Measurements from ENCODE around the gene CASKIN2. TPM values are rescaled to one million over a fixed set of nuclear protein-coding genes. Genes with fewer than 3 reads are reported as not detected.

The CASKIN2 gene
- polyA plus RNA-seq, 3 donors, result 0.33 TPM; not detected in 2

- no peaks in the 10 kb centered on the region for H3K36me3 ChIP-seq (replicated peaks in 1 of 2; ENCODE audit: control insufficient read depth in 1 of 2, insufficient read depth in 2 of 2, low read length in 2 of 2)
- H3K27ac ChIP-seq (ENCODE audit: low read depth in 1 of 2, low read length in 2 of 2), result no peak overlapping the region
- no peaks in the 10 kb centered on the region for H3K9me3 ChIP-seq (replicated peaks in 1 of 2; ENCODE audit: control insufficient read depth in 1 of 2, insufficient read depth in 1 of 2, low read length in 2 of 2)
- H2AFZ ChIP-seq (ENCODE audit: insufficient read depth, low read depth, low read length, poor library complexity, severe bottlenecking), result no peak overlapping the region
- Mint-ChIP-seq H3K4me3 (no peak overlapping the region), H3K36me3 (no peaks in the 10 kb centered on the region), H3K27ac (no peak overlapping the region), H3K4me1 (no peaks in the 10 kb centered on the region), H3K27me3 (ENCODE audit: low read depth in 3 of 3) (peaks cover 0 to 2% (median 1%) of the 10 kb centered on the region in 3 donors), H3K9me3 (peaks cover 0 to 4% (median 0%) of the 10 kb centered on the region in 7 donors)
- no peaks in the 10 kb centered on the region for H4K20me1 ChIP-seq (ENCODE audit: insufficient read depth, low read length)
- no peaks in the 10 kb centered on the region for H3K79me2 ChIP-seq (ENCODE audit: insufficient read depth, low read length)
- no peaks in the 10 kb centered on the region for H3K27me3 ChIP-seq (ENCODE audit: control insufficient read depth in 2 of 2, insufficient read depth in 2 of 2, low read length in 2 of 2)
- WGBS (ENCODE audit: insufficient coverage), result 98% methylated on average over 7 of the region's 7 CpGs
- DNase-seq, result no peak
- TF ChIP-seq, protein P1, sequence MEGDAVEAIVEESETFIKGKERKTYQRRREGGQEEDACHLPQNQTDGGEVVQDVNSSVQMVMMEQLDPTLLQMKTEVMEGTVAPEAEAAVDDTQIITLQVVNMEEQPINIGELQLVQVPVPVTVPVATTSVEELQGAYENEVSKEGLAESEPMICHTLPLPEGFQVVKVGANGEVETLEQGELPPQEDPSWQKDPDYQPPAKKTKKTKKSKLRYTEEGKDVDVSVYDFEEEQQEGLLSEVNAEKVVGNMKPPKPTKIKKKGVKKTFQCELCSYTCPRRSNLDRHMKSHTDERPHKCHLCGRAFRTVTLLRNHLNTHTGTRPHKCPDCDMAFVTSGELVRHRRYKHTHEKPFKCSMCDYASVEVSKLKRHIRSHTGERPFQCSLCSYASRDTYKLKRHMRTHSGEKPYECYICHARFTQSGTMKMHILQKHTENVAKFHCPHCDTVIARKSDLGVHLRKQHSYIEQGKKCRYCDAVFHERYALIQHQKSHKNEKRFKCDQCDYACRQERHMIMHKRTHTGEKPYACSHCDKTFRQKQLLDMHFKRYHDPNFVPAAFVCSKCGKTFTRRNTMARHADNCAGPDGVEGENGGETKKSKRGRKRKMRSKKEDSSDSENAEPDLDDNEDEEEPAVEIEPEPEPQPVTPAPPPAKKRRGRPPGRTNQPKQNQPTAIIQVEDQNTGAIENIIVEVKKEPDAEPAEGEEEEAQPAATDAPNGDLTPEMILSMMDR (IDR thresholded peaks at IDR 0.05), result no peak
- H3K4me3 ChIP-seq (replicated peaks in 1 of 3; ENCODE audit: low read depth in 2 of 3, low read length in 3 of 3), result no peak overlapping the region
- no peaks in the 10 kb centered on the region for H3K4me1 ChIP-seq (ENCODE audit: control insufficient read depth in 1 of 2, insufficient read depth in 2 of 2, low read length in 2 of 2)
- H3K4me2 ChIP-seq (replicated peaks; ENCODE audit: extremely low read depth, low read length, poor library complexity, severe bottlenecking), result no peak overlapping the region
- intact Hi-C loops (cut with micrococcal nuclease), result no loop called here
- H3K9ac ChIP-seq (ENCODE audit: insufficient read depth, low read length, poor library complexity, severe bottlenecking), result no peak overlapping the region
These were observed 35.9 kb upstream of the CASKIN2 start for GRCh38 chr17:75551266-75551665.

DNA sequence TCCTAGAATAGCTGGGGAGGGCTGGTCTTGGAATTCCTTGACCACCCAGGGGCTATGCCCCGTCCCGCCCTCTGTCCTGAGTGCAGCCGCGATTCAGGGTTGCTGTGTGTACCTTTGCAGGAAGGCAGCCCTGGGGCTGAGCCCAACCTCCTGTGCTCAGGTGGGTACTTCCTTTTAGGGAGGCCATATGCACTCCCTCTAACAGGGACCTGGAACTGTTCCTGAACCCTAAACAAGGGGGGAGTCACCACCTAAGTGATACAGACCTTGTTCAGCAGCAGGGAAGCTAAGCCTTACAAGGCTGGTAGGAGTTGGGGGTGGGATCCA lies 34.8 kb upstream of the CASKIN2 start:
- DNase-seq, result no peak
- intact Hi-C loops (cut with micrococcal nuclease), result no loop called here
- Histone ChIP-seq H3K79me2 (ENCODE audit: insufficient read depth, low read length) (no peaks in the 10 kb centered on the region), H3K36me3 (replicated peaks in 1 of 2; ENCODE audit: control insufficient read depth in 1 of 2, insufficient read depth in 2 of 2, low read length in 2 of 2) (no peaks in the 10 kb centered on the region), H3K27ac (ENCODE audit: low read depth in 1 of 2, low read length in 2 of 2) (no peak overlapping the region), H3K27me3 (ENCODE audit: control insufficient read depth in 2 of 2, insufficient read depth in 2 of 2, low read length in 2 of 2) (no peaks in the 10 kb centered on the region), H3K9ac (ENCODE audit: insufficient read depth, low read length, poor library complexity, severe bottlenecking) (no peak overlapping the region), H3K9me3 (replicated peaks in 1 of 2; ENCODE audit: control insufficient read depth in 1 of 2, insufficient read depth in 1 of 2, low read length in 2 of 2) (no peaks in the 10 kb centered on the region), H3K4me3 (replicated peaks in 1 of 3; ENCODE audit: low read depth in 2 of 3, low read length in 3 of 3) (no peak overlapping the region), H3K4me1 (ENCODE audit: control insufficient read depth in 1 of 2, insufficient read depth in 2 of 2, low read length in 2 of 2) (no peaks in the 10 kb centered on the region), H2AFZ (ENCODE audit: insufficient read depth, low read depth, low read length, poor library complexity, severe bottlenecking) (no peak overlapping the region), H3K4me2 (replicated peaks; ENCODE audit: extremely low read depth, low read length, poor library complexity, severe bottlenecking) (no peak overlapping the region), H4K20me1 (ENCODE audit: insufficient read depth, low read length) (no peaks in the 10 kb centered on the region)
- TF ChIP-seq, protein P1 (IDR thresholded peaks at IDR 0.05), result no peak
- Mint-ChIP-seq H3K27ac (no peak overlapping the region), H3K4me3 (no peak overlapping the region), H3K27me3 (ENCODE audit: low read depth in 3 of 3) (peaks cover 0 to 5% (median 0%) of the 10 kb centered on the region in 3 donors), H3K36me3 (no peaks in the 10 kb centered on the region), H3K4me1 (no peaks in the 10 kb centered on the region), H3K9me3 (peaks cover 0 to 2% (median 0%) of the 10 kb centered on the region in 7 donors)
- WGBS (ENCODE audit: insufficient coverage), result 96% methylated on average over 4 of the region's 4 CpGs

All from CD14-positive monocyte (primary cell).